Esophagus (tissue), 2 donors: ENCODE results near the gene DPF1. TPM values are rescaled to one million over a fixed set of nuclear protein-coding genes. Genes with fewer than 3 reads are reported as not detected.

Experiments
- H3K27ac ChIP-seq, 2 donors: one replicate each; pipeline ENCODE4 v1.5.1; 2013; ENCODE audit warnings: low read depth in 2 of 2, mild to moderate bottlenecking in 2 of 2, inconsistent platforms in 1 of 2, low read length in 1 of 2, moderate library complexity in 1 of 2
- H3K27me3 ChIP-seq, 2 donors: one replicate each; pipeline ENCODE4 v1.6.1; 2013; ENCODE audit warnings: low read length in 2 of 2, control low read depth in 1 of 2, mild to moderate bottlenecking in 1 of 2; ENCODE audit not compliant: insufficient read depth in 2 of 2, control insufficient read depth in 1 of 2
- H3K36me3 ChIP-seq, 2 donors: one replicate each; pipeline ENCODE4 v1.6.1; 2013; ENCODE audit warnings: low read length in 1 of 2; ENCODE audit not compliant: control insufficient read depth in 2 of 2, insufficient read depth in 2 of 2
- H3K4me1 ChIP-seq, 2 donors: one replicate each; pipeline ENCODE4 v1.6.1; 2013; ENCODE audit warnings: low read length in 1 of 2; ENCODE audit not compliant: control insufficient read depth in 2 of 2, insufficient read depth in 2 of 2
- H3K4me3 ChIP-seq, 2 donors: one replicate each; pipeline ENCODE4 v1.5.1; 2013; ENCODE audit warnings: low read length in 2 of 2, mild to moderate bottlenecking in 2 of 2, low read depth in 1 of 2, moderate library complexity in 1 of 2
- H3K9me3 ChIP-seq, 2 donors: one replicate each; pipeline ENCODE4 v1.6.1; 2013; ENCODE audit warnings: mild to moderate bottlenecking in 2 of 2, low read depth in 1 of 2, low read length in 1 of 2, moderate library complexity in 1 of 2; ENCODE audit not compliant: control insufficient read depth in 2 of 2, insufficient read depth in 1 of 2
- WGBS, 2 donors: extraction: QIAGEN DNeasy Blood & Tissue Kit; methylation state at CpG; one replicate each; pipeline ENCODE4 v1.1.7; 2013; 5-methylcytosine and 5-hydroxymethylcytosine counted together
- polyA plus RNA-seq, 2 donors: library from polyadenylated mRNA; stranded (reverse); fragments of 200-250 nt; gene quantifications; one replicate each; pipeline ENCODE4 v1.2.3, GENCODE V29; 2013
- donor health status: healthy with polysubstance abuse.
- donor health status: Bipolar disorder and iron deficiency.

Gene DPF1
- polyA plus RNA-seq, 2 donors, result 0.06 to 0.08 TPM

- peaks cover 0 to 7% of the 10 kb centered on the region in 2 donors for H3K4me1 ChIP-seq
- H3K4me3 ChIP-seq, result peak overlapping the region in 1 of 2 donors; percentile 42
- H3K27me3 ChIP-seq, result peaks cover 0 to 17% of the 10 kb centered on the region in 2 donors
- 9 to 10% methylated on average over 13 of the region's 13 CpGs for WGBS, 2 donors
- H3K27ac ChIP-seq, result no peak overlapping the region
- no peaks in the 10 kb centered on the region for H3K36me3 ChIP-seq
- H3K9me3 ChIP-seq, result no peaks in the 10 kb centered on the region
These were observed 407 bp downstream of the DPF1 start for GRCh38 chr19:38223617-38224013.

- H3K27me3 ChIP-seq, result peaks cover 0 to 12% of the 10 kb centered on the region in 2 donors
- peaks cover 0 to 6% of the 10 kb centered on the region in 2 donors for H3K4me1 ChIP-seq
- WGBS, 2 donors, result 89 to 92% methylated on average over 3 of the region's 3 CpGs
These were observed 901 bp downstream of the DPF1 start for GRCh38 chr19:38223119-38223523.

GRCh38 chr19:38221919-38222830, 1.8 kb downstream of the DPF1 start:
- Histone ChIP-seq H3K36me3 (no peaks in the 10 kb centered on the region), H3K4me3 (no peak overlapping the region), H3K9me3 (no peaks in the 10 kb centered on the region), H3K4me1 (peaks cover 0 to 3% of the 10 kb centered on the region in 2 donors), H3K27ac (no peak overlapping the region), H3K27me3 (peaks cover 0 to 4% of the 10 kb centered on the region in 2 donors)
- WGBS, 2 donors, result 52 to 53% methylated on average over 50 to 64 of the region's 64 CpGs

More at GRCh38 chr19:38223119-38223523, 901 bp downstream of the DPF1 start:
- Histone ChIP-seq H3K36me3 (no peaks in the 10 kb centered on the region), H3K4me3 (no peak overlapping the region), H3K9me3 (no peaks in the 10 kb centered on the region), H3K27ac (no peak overlapping the region)

- H3K4me1 ChIP-seq, result peaks cover 0 to 3% of the 10 kb centered on the region in 2 donors
- no peaks in the 10 kb centered on the region for H3K9me3 ChIP-seq
- no peak overlapping the region for H3K4me3 ChIP-seq
- peaks cover 0 to 6% of the 10 kb centered on the region in 2 donors for H3K27me3 ChIP-seq
- 94 to 96% methylated on average over 6 of the region's 6 CpGs for WGBS, 2 donors
- H3K27ac ChIP-seq, result no peak overlapping the region
- H3K36me3 ChIP-seq, result no peaks in the 10 kb centered on the region
These were observed 2.6 kb downstream of the DPF1 start for GRCh38 chr19:38221421-38221820.

- peaks cover 0 to 6% of the 10 kb centered on the region in 2 donors for H3K27me3 ChIP-seq
- 89 to 92% methylated on average over 10 of the region's 10 CpGs for WGBS, 2 donors
- H3K4me3 ChIP-seq, result no peak overlapping the region
These were observed 4.8 kb downstream of the DPF1 start for GRCh38 chr19:38219221-38219620.

GRCh38 chr19:38218204-38218603, 5.8 kb downstream of the DPF1 start:
- Histone ChIP-seq H3K9me3 (no peaks in the 10 kb centered on the region), H3K27me3 (peaks cover 0 to 3% of the 10 kb centered on the region in 2 donors), H3K27ac (no peak overlapping the region), H3K36me3 (no peaks in the 10 kb centered on the region), H3K4me1 (peaks cover 0 to 5% of the 10 kb centered on the region in 2 donors), H3K4me3 (no peak overlapping the region)
- 97 to 98% methylated on average over 3 of the region's 3 CpGs for WGBS, 2 donors

More at GRCh38 chr19:38219221-38219620, 4.8 kb downstream of the DPF1 start:
- Histone ChIP-seq H3K4me1 (peaks cover 0 to 4% of the 10 kb centered on the region in 2 donors), H3K27ac (no peak overlapping the region), H3K9me3 (no peaks in the 10 kb centered on the region), H3K36me3 (no peaks in the 10 kb centered on the region)

GRCh38 chr19:38216785-38217641, 7.0 kb downstream of the DPF1 start:
- Histone ChIP-seq H3K4me1 (peaks cover 0 to 5% of the 10 kb centered on the region in 2 donors), H3K27ac (no peak overlapping the region), H3K36me3 (no peaks in the 10 kb centered on the region), H3K9me3 (no peaks in the 10 kb centered on the region), H3K27me3 (peaks cover 0 to 3% of the 10 kb centered on the region in 2 donors), H3K4me3 (no peak overlapping the region)
- WGBS, 2 donors, result 37 to 57% methylated on average over 19 to 26 of the region's 26 CpGs

- H3K4me1 ChIP-seq, result peaks cover 4 to 11% of the 10 kb centered on the region in 2 donors
- no peaks in the 10 kb centered on the region for H3K36me3 ChIP-seq
- H3K27ac ChIP-seq, result no peak overlapping the region
- H3K9me3 ChIP-seq, result no peaks in the 10 kb centered on the region
- H3K4me3 ChIP-seq, result no peak overlapping the region
- WGBS, 2 donors, result 49 to 52% methylated on average over 24 of the region's 24 CpGs
- H3K27me3 ChIP-seq, result peaks cover 0 to 12% of the 10 kb centered on the region in 2 donors
These were observed 10.0 kb downstream of the DPF1 start for GRCh38 chr19:38213911-38214625.

- WGBS, 2 donors, result 79 to 82% methylated on average over 23 of the region's 23 CpGs
- Histone ChIP-seq H3K4me3 (no peak overlapping the region), H3K36me3 (no peaks in the 10 kb centered on the region), H3K27ac (no peak overlapping the region), H3K27me3 (peaks cover 0 to 12% of the 10 kb centered on the region in 2 donors), H3K4me1 (peaks cover 4 to 11% of the 10 kb centered on the region in 2 donors), H3K9me3 (no peaks in the 10 kb centered on the region)
These were observed 10.6 kb downstream of the DPF1 start for GRCh38 chr19:38213469-38213868.
